PC-3 (cell line): ENCODE measurements around the gene NOP14. TPM values are rescaled to one million over a fixed set of nuclear protein-coding genes. Genes with fewer than 3 reads are reported as not detected.

Experiments
- ATAC-seq: fragments of 200-7000 bp; cut with Tn5 transposase; 2 replicates; pipeline ENCODE4 v1.9.1; 2020; ENCODE audit warnings: mild to moderate bottlenecking, moderate library complexity
- BruUV-seq: library from RNA; stranded (reverse); fragments of 400-500 nt; replicated peaks from 2 replicates; lab custom pipeline; 2021; lab: Mats Ljungman, UMichigan
- CTCF ChIA-PET: fragments of 300-600 bp; sonication (Branson Sonifier 250); formaldehyde crosslinking; loops from one replicate; lab custom pipeline; 2022; ENCODE audit warnings: antibody characterized with exemption; lab: Charles Lee
- POLR2A ChIA-PET: fragments of 300-600 bp; sonication (Branson Sonifier 250); formaldehyde crosslinking; loops from one replicate; lab custom pipeline; 2022; ENCODE audit warnings: antibody characterized with exemption; ENCODE audit not compliant: unreplicated experiment; lab: Charles Lee
- DNase-seq: peaks from one replicate; pipeline ENCODE4 v3.0.0-alpha.2; 2015
- H2AFZ ChIP-seq: fragments of 300-600 bp; sonication (generic); 2 replicates; pipeline ENCODE4 v1.6.0; 2016; ENCODE audit warnings: antibody characterized with exemption, low read length
- H3F3A ChIP-seq: fragments of 300-600 bp; sonication (generic); one replicate; pipeline ENCODE4 v1.6.0; 2017; ENCODE audit warnings: antibody characterized with exemption, low read length, control low read depth, mild to moderate bottlenecking; ENCODE audit not compliant: unreplicated experiment
- H3K27ac ChIP-seq: fragments of 300-600 bp; sonication (generic); 2 replicates; pipeline ENCODE4 v1.5.1; 2016; ENCODE audit warnings: mild to moderate bottlenecking, low read length
- H3K27me3 ChIP-seq: fragments of 300-600 bp; sonication (generic); 2 replicates; pipeline ENCODE4 v1.6.1; 2016; ENCODE audit warnings: low read length, mixed read lengths
- H3K36me3 ChIP-seq: fragments of 300-600 bp; sonication (generic); 2 replicates; pipeline ENCODE4 v1.6.1; 2016; ENCODE audit warnings: low read depth, mixed run types, low read length, mixed read lengths
- H3K4me1 ChIP-seq: fragments of 300-600 bp; sonication (generic); 2 replicates; pipeline ENCODE4 v1.5.1; 2016; ENCODE audit warnings: low read length; ENCODE audit not compliant: insufficient read depth
- H3K4me2 ChIP-seq: fragments of 300-600 bp; sonication (generic); 2 replicates; pipeline ENCODE4 v1.6.0; 2016; ENCODE audit warnings: low read length
- H3K4me3 ChIP-seq: fragments of 300-600 bp; sonication (generic); 2 replicates; pipeline ENCODE4 v1.5.1; 2016; ENCODE audit warnings: mild to moderate bottlenecking, low read length, mixed read lengths
- H3K79me2 ChIP-seq: fragments of 300-600 bp; sonication (generic); 2 replicates; pipeline ENCODE4 v1.6.1; 2017; ENCODE audit warnings: low read length, mixed read lengths
- H3K9ac ChIP-seq: fragments of 300-600 bp; sonication (generic); 2 replicates; pipeline ENCODE4 v1.6.0; 2016; ENCODE audit warnings: mild to moderate bottlenecking, low read length
- H3K9me2 ChIP-seq: fragments of 300-600 bp; sonication (generic); replicated peaks from 2 replicates; pipeline ENCODE4 v1.6.1; 2016; ENCODE audit warnings: mixed run types, low read length, mixed read lengths
- H3K9me3 ChIP-seq: fragments of 300-600 bp; sonication (generic); 2 replicates; pipeline ENCODE4 v1.6.1; 2016; ENCODE audit warnings: low read length, mixed read lengths
- H4K20me1 ChIP-seq: fragments of 300-600 bp; sonication (generic); 2 replicates; pipeline ENCODE4 v1.6.1; 2016; ENCODE audit warnings: low read length, mixed read lengths
- EZH2 ChIP-seq: fragments of 300-600 bp; sonication (generic); IDR thresholded peaks from one replicate; pipeline ENCODE4 v1.6.1; 2017; ENCODE audit warnings: antibody characterized with exemption, mild to moderate bottlenecking, low read length; ENCODE audit not compliant: unreplicated experiment
- EZH2phosphoT487 ChIP-seq: fragments of 300-600 bp; sonication (generic); IDR thresholded peaks from 2 replicates; pipeline ENCODE4 v1.6.1; 2018; ENCODE audit warnings: mild to moderate bottlenecking, antibody characterized with exemption, low read length, borderline replicate concordance
- intact Hi-C: fragments of 100-400 bp; cut with micrococcal nuclease; formaldehyde crosslinking; loops from 2 replicates; pipeline ENCODE4 v1.9.0; 2023
- total RNA-seq: library from RNA; depleted of rRNA; stranded (reverse); fragments of >200 nt; gene quantifications from 2 replicates; pipeline ENCODE4 v1.2.3, GENCODE V29; 2014
- TF ChIP-seq, protein P1 (sequence below): fragments of 300-600 bp; sonication (generic); conservative IDR thresholded peaks from 2 replicates; pipeline ENCODE4 v1.5.1; 2017; ENCODE audit warnings: antibody characterized with exemption, low read depth, mild to moderate bottlenecking, low read length

The NOP14 gene
- total RNA-seq, 1 experiment from 2014 or later, result 26.0 TPM

DNA sequence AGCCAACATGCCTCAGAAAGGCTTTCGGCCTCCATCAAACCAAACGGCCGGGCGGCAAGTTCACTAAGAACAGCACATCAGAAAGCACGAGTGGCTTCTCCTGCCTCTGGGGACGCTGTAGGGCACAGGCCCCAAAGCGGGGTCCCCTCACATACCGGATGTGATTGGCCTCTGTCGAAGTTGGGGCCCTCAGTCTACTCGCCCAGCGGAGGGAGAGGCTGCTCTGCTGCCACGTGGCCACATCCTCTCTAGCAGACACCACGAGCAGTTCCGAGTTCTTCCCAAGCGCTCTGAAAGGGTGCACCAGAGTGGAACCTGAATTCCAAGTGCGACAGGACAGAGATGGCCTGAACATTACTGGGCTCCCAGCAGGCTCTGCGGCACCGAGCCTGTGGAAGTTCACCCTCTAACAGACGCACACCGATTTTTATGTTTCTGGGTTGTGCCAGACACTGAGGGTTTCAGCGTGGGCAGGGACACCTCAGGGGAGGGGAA is 21.1 kb downstream of the NOP14 start:
- ATAC-seq (no peak), DNase-seq (no peak)
- POLR2A ChIA-PET, result no interaction called here
- no peaks in the 10 kb centered on the region for H3K27me3 ChIP-seq
- no peak overlapping the region for H3K9ac ChIP-seq
- no peaks in the 10 kb centered on the region for H3K9me3 ChIP-seq
- no peak for TF ChIP-seq EZH2phosphoT487
- TF ChIP-seq, protein P1, sequence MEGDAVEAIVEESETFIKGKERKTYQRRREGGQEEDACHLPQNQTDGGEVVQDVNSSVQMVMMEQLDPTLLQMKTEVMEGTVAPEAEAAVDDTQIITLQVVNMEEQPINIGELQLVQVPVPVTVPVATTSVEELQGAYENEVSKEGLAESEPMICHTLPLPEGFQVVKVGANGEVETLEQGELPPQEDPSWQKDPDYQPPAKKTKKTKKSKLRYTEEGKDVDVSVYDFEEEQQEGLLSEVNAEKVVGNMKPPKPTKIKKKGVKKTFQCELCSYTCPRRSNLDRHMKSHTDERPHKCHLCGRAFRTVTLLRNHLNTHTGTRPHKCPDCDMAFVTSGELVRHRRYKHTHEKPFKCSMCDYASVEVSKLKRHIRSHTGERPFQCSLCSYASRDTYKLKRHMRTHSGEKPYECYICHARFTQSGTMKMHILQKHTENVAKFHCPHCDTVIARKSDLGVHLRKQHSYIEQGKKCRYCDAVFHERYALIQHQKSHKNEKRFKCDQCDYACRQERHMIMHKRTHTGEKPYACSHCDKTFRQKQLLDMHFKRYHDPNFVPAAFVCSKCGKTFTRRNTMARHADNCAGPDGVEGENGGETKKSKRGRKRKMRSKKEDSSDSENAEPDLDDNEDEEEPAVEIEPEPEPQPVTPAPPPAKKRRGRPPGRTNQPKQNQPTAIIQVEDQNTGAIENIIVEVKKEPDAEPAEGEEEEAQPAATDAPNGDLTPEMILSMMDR, result no peak
- TF ChIP-seq EZH2, result no peak
- H2AFZ ChIP-seq, result no peak overlapping the region
- H3K36me3 ChIP-seq, result peaks cover 29% of the 10 kb centered on the region
- no peaks in the 10 kb centered on the region for H3F3A ChIP-seq
- no peak overlapping the region for H3K4me3 ChIP-seq
- peaks cover 10% of the 10 kb centered on the region for H3K4me1 ChIP-seq
- intact Hi-C loops, result no loop called here
- H3K9me2 ChIP-seq, result no peaks in the 10 kb centered on the region
- CTCF ChIA-PET, result no interaction called here
- H3K79me2 ChIP-seq, result no peaks in the 10 kb centered on the region
- no peak overlapping the region for H3K4me2 ChIP-seq
- no TSS peak for BruUV-seq
- H3K27ac ChIP-seq, result no peak overlapping the region
- H4K20me1 ChIP-seq, result peaks cover 2% of the 10 kb centered on the region; the same call in 1 of the 2 replicates

DNA sequence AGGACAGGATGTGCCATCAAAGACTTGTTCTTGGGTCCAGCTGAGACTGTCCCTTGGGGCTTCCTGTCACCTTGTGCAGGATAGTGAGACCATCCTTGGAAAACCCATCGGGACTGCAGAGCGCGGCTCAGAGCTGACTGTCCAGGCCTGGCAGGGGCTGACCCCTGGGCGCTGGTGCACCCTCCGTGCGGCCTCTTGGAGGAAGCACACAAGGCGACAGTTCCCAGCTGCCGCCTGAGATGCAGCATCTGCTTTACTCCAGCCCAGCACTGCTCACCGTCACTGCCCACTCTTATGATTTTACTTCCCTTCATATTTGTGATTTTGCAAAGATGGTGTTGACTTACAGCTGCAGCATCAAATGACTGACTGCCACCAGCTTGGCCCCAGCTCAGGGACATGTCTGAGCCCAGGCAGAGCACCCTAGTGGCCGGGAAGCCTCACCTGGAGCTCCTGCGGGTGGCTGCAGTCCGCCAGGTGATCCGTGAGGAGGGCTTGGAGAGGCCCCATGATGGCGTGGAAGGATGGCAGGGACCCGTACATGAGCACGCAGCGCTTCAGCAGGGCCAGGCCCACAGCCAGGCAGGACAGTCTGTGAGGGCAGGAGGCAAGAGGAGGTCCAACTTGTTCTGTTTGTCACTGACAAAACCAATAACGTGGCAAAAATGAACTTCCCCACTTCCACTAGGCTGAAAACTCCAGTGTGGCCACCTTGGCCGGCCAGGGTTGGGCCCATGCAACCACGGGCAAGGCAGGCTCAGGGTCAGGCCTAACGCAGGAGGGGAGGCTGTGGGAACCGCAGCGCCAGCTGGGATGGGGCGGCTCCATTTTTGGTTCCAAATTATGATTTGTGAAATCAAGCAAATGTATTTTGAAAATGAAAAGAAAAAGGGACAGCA is 21.8 kb downstream of the NOP14 start:
- BruUV-seq, result no TSS peak
- Histone ChIP-seq H3K4me1 (peaks cover 17% of the 10 kb centered on the region), H3K9me2 (no peaks in the 10 kb centered on the region), H3K9me3 (no peaks in the 10 kb centered on the region), H3K4me2 (no peak overlapping the region), H3K4me3 (no peak overlapping the region), H3K9ac (no peak overlapping the region), H3K36me3 (peaks cover 22% of the 10 kb centered on the region), H3K27ac (no peak overlapping the region), H3K79me2 (no peaks in the 10 kb centered on the region), H4K20me1 (peaks cover 2% of the 10 kb centered on the region; the same call in 1 of the 2 replicates), H3K27me3 (no peaks in the 10 kb centered on the region), H3F3A (peaks cover 3% of the 10 kb centered on the region), H2AFZ (no peak overlapping the region)
- ChIA-PET CTCF (no interaction called here), POLR2A (interaction anchor here (0.5 kb wide), 1 partner anchor 132 kb away, joined by 3 read pairs; no protein-coding TSS in a partner anchor)
- no peak for ATAC-seq
- TF ChIP-seq, protein P1, result no peak
- TF ChIP-seq EZH2phosphoT487 (no peak), EZH2 (no peak)
- DNase-seq, result no peak
- intact Hi-C loops, result no loop called here
